Trophoblast cell (in vitro differentiated cells and primary cell): ENCODE measurements around the gene NXPH2.
A peak's percentile ranks its signal among the peaks of the same experiment; 100 is the strongest.
"Not testable (repeated sequence)": the region's sequence is repeated elsewhere in the genome, so short reads cannot be mapped to it uniquely, and the experiment has no call there.

Experiments used
- DNase-seq, 2 donors: peaks; one replicate each; pipeline ENCODE4 v3.0.0-alpha.2; 2016
- H2AFZ ChIP-seq: 2 replicates; pipeline ENCODE4 v1.6.1; 2013; ENCODE audit warnings: low read length, moderate library complexity, mild to moderate bottlenecking; ENCODE audit not compliant: insufficient read depth, poor library complexity
- H2AK5ac ChIP-seq: 2 replicates; pipeline ENCODE4 v1.6.1; 2013; ENCODE audit warnings: mild to moderate bottlenecking, low read length
- H2BK120ac ChIP-seq: 2 replicates; pipeline ENCODE4 v1.6.1; 2013; ENCODE audit warnings: low read length, mild to moderate bottlenecking, moderate library complexity; ENCODE audit not compliant: insufficient read depth, poor library complexity
- H2BK12ac ChIP-seq: 2 replicates; pipeline ENCODE4 v1.6.1; 2013; ENCODE audit warnings: mild to moderate bottlenecking, low read length, moderate library complexity
- H2BK5ac ChIP-seq: 2 replicates; pipeline ENCODE4 v1.6.1; 2013; ENCODE audit warnings: low read length, low read depth, moderate library complexity, mild to moderate bottlenecking; ENCODE audit not compliant: poor library complexity
- H3K14ac ChIP-seq: 2 replicates; pipeline ENCODE4 v1.6.1; 2013; ENCODE audit warnings: mild to moderate bottlenecking, low read length
- H3K18ac ChIP-seq: 2 replicates; pipeline ENCODE4 v1.6.1; 2013; ENCODE audit warnings: mild to moderate bottlenecking, low read length
- H3K23ac ChIP-seq: 2 replicates; pipeline ENCODE4 v1.6.1; 2013; ENCODE audit warnings: low read length
- H3K27ac ChIP-seq: 2 replicates; pipeline ENCODE4 v1.5.1; 2013; ENCODE audit warnings: low read depth, mild to moderate bottlenecking, inconsistent platforms, low read length, moderate library complexity
- H3K27me3 ChIP-seq: 2 replicates; pipeline ENCODE4 v1.6.1; 2013; ENCODE audit warnings: inconsistent platforms, mild to moderate bottlenecking, low read length, moderate library complexity; ENCODE audit not compliant: insufficient read depth
- H3K36me3 ChIP-seq, 2 experiments: 1 replicate in 1 of 2; 2 replicates in 1 of 2; pipeline ENCODE4 v1.6.1; 2013; ENCODE audit warnings: low read length in 2 of 2, mild to moderate bottlenecking in 2 of 2, moderate library complexity in 1 of 2; ENCODE audit not compliant: insufficient read depth in 2 of 2, control insufficient read depth in 1 of 2
- H3K4ac ChIP-seq: 2 replicates; pipeline ENCODE4 v1.6.1; 2013; ENCODE audit warnings: low read depth, mild to moderate bottlenecking, low read length, moderate library complexity
- H3K4me1 ChIP-seq, 2 experiments: 1 replicate in 1 of 2; 2 replicates in 1 of 2; pipeline ENCODE4 v1.6.1; 2013; ENCODE audit warnings: low read length in 2 of 2, mild to moderate bottlenecking in 2 of 2, moderate library complexity in 1 of 2; ENCODE audit not compliant: insufficient read depth in 2 of 2, control insufficient read depth in 1 of 2
- H3K4me2 ChIP-seq: 2 replicates; pipeline ENCODE4 v1.6.1; 2013; ENCODE audit warnings: inconsistent platforms, mild to moderate bottlenecking, low read length, moderate library complexity
- H3K4me3 ChIP-seq: 2 replicates; pipeline ENCODE4 v1.5.1; 2013; ENCODE audit warnings: mild to moderate bottlenecking, low read depth, low read length, inconsistent platforms
- H3K79me1 ChIP-seq: one replicate; pipeline ENCODE4 v1.6.1; 2013; ENCODE audit warnings: low read length
- H3K79me2 ChIP-seq: 2 replicates; pipeline ENCODE4 v1.6.1; 2013; ENCODE audit warnings: low read length, mild to moderate bottlenecking; ENCODE audit not compliant: control insufficient read depth, insufficient read depth, poor library complexity
- H3K9ac ChIP-seq: 2 replicates; pipeline ENCODE4 v1.6.1; 2013; ENCODE audit warnings: mild to moderate bottlenecking, low read length
- H3K9me3 ChIP-seq: 2 replicates; pipeline ENCODE4 v1.6.1; 2013; ENCODE audit warnings: low read depth, mild to moderate bottlenecking, control low read depth, inconsistent platforms, low read length; ENCODE audit not compliant: insufficient read depth
- H4K12ac ChIP-seq: 2 replicates; pipeline ENCODE4 v1.6.1; 2013; ENCODE audit warnings: low read depth, mild to moderate bottlenecking, low read length, moderate library complexity
- H4K8ac ChIP-seq: 2 replicates; pipeline ENCODE4 v1.6.1; 2013; ENCODE audit warnings: low read depth, mild to moderate bottlenecking, low read length, moderate library complexity
- H4K91ac ChIP-seq: one replicate; pipeline ENCODE4 v1.6.1; 2013; ENCODE audit warnings: low read depth, mild to moderate bottlenecking, low read length, moderate library complexity
- WGBS: extraction: QIAGEN DNeasy Blood & Tissue Kit; methylation state at CpG from one replicate; pipeline ENCODE4 v1.1.7; 2013; ENCODE audit warnings: missing lambda C conversion rate; ENCODE audit not compliant: insufficient read length, insufficient coverage; ENCODE audit errors: extremely low coverage; 5-methylcytosine and 5-hydroxymethylcytosine counted together

The NXPH2 gene

GRCh38 chr2:138649571-138649970, 130.6 kb downstream of the NXPH2 start:
- H2AK5ac ChIP-seq = no peak overlapping the region
- no peak overlapping the region for H2BK12ac ChIP-seq
- H3K4me1 ChIP-seq = no peaks in the 10 kb centered on the region
- no peak overlapping the region for H3K9ac ChIP-seq
- no peak overlapping the region for H2AFZ ChIP-seq
- WGBS = no CpG with 5 or more reads among the region's 1 CpG
- H3K4me3 ChIP-seq = no peak overlapping the region
- no peak overlapping the region for H3K27ac ChIP-seq
- no peak overlapping the region for H4K8ac ChIP-seq
- H3K79me1 ChIP-seq = peaks cover under 1% of the 10 kb centered on the region
- H2BK5ac ChIP-seq = no peak overlapping the region
- no peak overlapping the region for H4K12ac ChIP-seq
- no peak overlapping the region for H3K4ac ChIP-seq
- H3K4me2 ChIP-seq = no peak overlapping the region
- H3K27me3 ChIP-seq = no peaks in the 10 kb centered on the region
- H3K36me3 ChIP-seq = no peaks in the 10 kb centered on the region
- no peak overlapping the region for H3K23ac ChIP-seq
- no peak overlapping the region for H3K14ac ChIP-seq
- H2BK120ac ChIP-seq = no peak overlapping the region
- no peaks in the 10 kb centered on the region for H3K79me2 ChIP-seq
- H3K18ac ChIP-seq = no peak overlapping the region
- no peaks in the 10 kb centered on the region for H3K9me3 ChIP-seq
- DNase-seq = no peak
- no peak overlapping the region for H4K91ac ChIP-seq

DNA sequence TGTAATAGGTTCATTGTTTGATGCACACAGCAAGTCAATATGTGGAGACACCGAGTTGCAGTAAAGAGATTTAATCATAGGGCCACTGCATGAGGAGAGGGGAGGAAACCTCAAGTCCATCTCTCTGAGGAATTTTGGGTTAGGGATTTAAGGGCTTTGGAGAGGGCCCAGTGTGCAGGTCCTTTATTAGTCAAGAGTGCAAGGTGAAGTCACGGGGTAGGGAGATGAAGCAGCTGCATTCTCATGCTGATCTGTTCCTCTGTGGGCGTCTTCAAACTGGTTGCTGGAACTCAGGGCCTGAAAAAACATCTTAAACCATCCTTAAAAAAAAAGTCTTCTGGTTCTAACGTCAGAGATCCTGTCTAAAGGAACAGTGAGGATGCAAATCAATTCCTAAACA, 131.6 kb downstream of the NXPH2 start:
- no CpG with 5 or more reads among the region's 4 CpGs for WGBS
- H2BK5ac ChIP-seq = no peak overlapping the region
- no peak overlapping the region for H3K9ac ChIP-seq
- H4K8ac ChIP-seq = no peak overlapping the region
- no peak for DNase-seq
- H3K9me3 ChIP-seq = no peaks in the 10 kb centered on the region
- no peaks in the 10 kb centered on the region for H3K27me3 ChIP-seq
- H3K4me3 ChIP-seq = no peak overlapping the region
- no peak overlapping the region for H2AFZ ChIP-seq
- no peak overlapping the region for H3K4ac ChIP-seq
- no peaks in the 10 kb centered on the region for H3K79me2 ChIP-seq
- no peak overlapping the region for H4K12ac ChIP-seq
- no peak overlapping the region for H3K27ac ChIP-seq
- H3K14ac ChIP-seq = no peak overlapping the region
- no peaks in the 10 kb centered on the region for H3K36me3 ChIP-seq
- H2AK5ac ChIP-seq = no peak overlapping the region
- peaks cover 4% of the 10 kb centered on the region for H3K79me1 ChIP-seq
- no peaks in the 10 kb centered on the region for H3K4me1 ChIP-seq
- no peak overlapping the region for H3K18ac ChIP-seq
- H4K91ac ChIP-seq = no peak overlapping the region
- no peak overlapping the region for H2BK12ac ChIP-seq
- no peak overlapping the region for H2BK120ac ChIP-seq
- H3K23ac ChIP-seq = no peak overlapping the region
- no peak overlapping the region for H3K4me2 ChIP-seq

- no CpG with 5 or more reads among the region's 10 CpGs for WGBS
- peaks cover 3 to 11% of the 10 kb centered on the region in 2 experiments for H3K4me1 ChIP-seq
- H3K4ac ChIP-seq, H3K14ac ChIP-seq, H3K9me3 ChIP-seq, H2BK120ac ChIP-seq, H3K18ac ChIP-seq, H3K4me2 ChIP-seq, H3K79me1 ChIP-seq, H3K4me3 ChIP-seq, H4K12ac ChIP-seq, H3K9ac ChIP-seq, H3K23ac ChIP-seq, H3K27ac ChIP-seq, H3K36me3 ChIP-seq, H3K79me2 ChIP-seq, H2AK5ac ChIP-seq, H2AFZ ChIP-seq, H2BK12ac ChIP-seq, H4K91ac ChIP-seq, H4K8ac ChIP-seq, H3K27me3 ChIP-seq, H2BK5ac ChIP-seq: not testable (repeated sequence)
- peak; percentile 55 to 85 for DNase-seq
Measured at GRCh38 chr2:138644776-138645175, 135.4 kb downstream of the NXPH2 start.

DNA sequence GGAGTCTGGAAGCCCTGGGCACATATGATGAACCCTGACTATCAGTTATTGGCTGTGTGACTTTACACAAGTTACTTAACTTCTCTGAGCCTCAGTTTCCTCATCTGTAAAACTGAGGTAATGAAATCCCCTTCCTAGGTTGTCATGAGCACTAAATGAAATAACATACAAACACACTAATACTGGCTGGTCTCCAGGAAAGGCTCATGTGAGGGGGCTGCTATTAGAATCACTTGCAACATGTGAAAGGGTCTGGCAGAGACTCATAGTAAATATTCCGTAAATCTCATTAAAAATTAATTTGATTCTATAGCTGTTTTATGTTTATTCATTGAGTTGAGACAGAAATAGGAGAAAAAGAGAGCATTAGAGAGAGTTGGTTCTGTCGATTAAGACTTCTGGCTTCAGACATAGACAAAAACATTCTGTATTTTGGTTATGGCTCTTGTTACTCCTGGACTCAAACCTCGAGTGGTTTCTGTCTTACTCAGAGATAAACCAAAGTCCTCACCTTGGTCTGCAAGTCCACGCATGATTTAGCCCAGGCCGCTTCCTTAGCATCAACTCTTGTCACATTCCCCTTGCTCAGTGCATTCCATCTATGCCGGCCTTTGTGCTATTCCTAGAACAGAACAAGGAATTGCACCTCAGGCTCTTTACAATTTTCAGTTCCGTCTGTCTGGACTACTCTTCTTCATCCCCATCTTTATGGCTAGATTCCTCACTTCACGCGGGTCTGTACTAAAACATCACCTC, 139.1 kb downstream of the NXPH2 start:
- no peak overlapping the region for H2AFZ ChIP-seq
- no CpG with 5 or more reads among the region's 9 CpGs for WGBS
- H2BK5ac ChIP-seq = peak overlapping the region; percentile 11
- peak overlapping the region; percentile 57 for H2BK12ac ChIP-seq
- H2AK5ac ChIP-seq = no peak overlapping the region
- no peak overlapping the region for H3K23ac ChIP-seq
- peak overlapping the region; percentile 6 for H3K4me2 ChIP-seq
- H3K9ac ChIP-seq = no peak overlapping the region
- no peaks in the 10 kb centered on the region for H3K79me2 ChIP-seq
- H3K4me1 ChIP-seq = peaks cover 3 to 11% of the 10 kb centered on the region in 2 experiments
- H3K27me3 ChIP-seq = no peaks in the 10 kb centered on the region
- no peak overlapping the region for H3K4ac ChIP-seq
- no peak overlapping the region for H3K14ac ChIP-seq
- no peak overlapping the region for H3K4me3 ChIP-seq
- peaks cover 10% of the 10 kb centered on the region for H3K79me1 ChIP-seq
- peak overlapping the region; percentile 30 for H4K91ac ChIP-seq
- peak; percentile 39 to 79 for DNase-seq
- H3K18ac ChIP-seq = no peak overlapping the region
- H3K27ac ChIP-seq = peak overlapping the region; percentile 73
- H3K9me3 ChIP-seq = no peaks in the 10 kb centered on the region
- no peak overlapping the region for H4K8ac ChIP-seq
- H4K12ac ChIP-seq = no peak overlapping the region
- no peaks in the 10 kb centered on the region for H3K36me3 ChIP-seq
- H2BK120ac ChIP-seq = peak overlapping the region; percentile 20
